NCI-H2107 treated with DMSO at 0.1 percent for 48 hours (cell line): Measurements from ENCODE around the gene ADGRB2.

ENCODE experiments used
- DNase-seq: peaks from one replicate; lab custom pipeline; 2025; ENCODE audit not compliant: unreplicated experiment; lab: John Stamatoyannopoulos, UW

The ADGRB2 gene

GRCh38 chr1:31765041-31765467, 914 bp upstream of the ADGRB2 start:
- DNase-seq: no peak

GRCh38 chr1:31763671-31764311, 349 bp downstream of the ADGRB2 start:
- DNase-seq: no peak

GRCh38 chr1:31762726-31763670, 1.1 kb downstream of the ADGRB2 start:
- peak; percentile 52 for DNase-seq

DNA sequence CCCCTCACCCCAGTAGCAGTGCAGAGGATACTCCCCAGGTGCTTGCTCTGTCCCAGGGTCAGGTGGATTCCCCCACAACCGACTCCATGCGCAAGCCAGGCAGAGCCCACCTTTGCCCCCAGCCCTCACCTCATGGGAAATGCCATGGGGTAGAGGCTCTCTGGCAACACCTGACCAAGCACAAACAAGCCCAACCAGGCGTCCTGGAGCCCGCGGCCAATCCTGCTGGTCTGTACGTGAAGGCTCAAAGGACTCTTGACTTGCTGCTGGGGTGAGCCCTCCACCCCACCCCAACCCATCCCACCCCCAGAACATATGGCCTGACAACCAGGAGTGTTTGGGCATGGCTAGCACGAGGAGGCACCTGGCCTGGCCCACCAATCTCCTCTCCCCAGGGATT, 1.8 kb downstream of the ADGRB2 start:
- no peak for DNase-seq

DNA sequence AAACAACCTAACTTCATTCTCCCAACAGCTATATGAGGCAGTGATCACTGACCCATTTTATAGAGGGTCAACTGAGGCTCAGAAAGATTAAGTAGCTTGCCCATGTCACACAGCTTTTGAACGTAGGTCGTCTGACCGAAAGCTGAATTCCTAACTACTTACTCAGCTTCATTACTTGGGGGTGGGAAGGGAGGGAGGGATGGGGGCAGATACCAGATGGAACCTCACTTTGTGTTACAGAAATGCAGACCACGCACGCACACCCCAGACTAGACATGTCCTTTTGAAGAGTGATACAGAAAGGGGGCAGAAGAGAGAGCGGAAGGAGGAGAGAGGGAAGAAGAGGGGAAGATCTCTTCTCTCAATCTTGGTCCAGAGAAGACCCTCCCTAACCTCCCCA, 2.3 kb downstream of the ADGRB2 start:
- no peak for DNase-seq

DNA sequence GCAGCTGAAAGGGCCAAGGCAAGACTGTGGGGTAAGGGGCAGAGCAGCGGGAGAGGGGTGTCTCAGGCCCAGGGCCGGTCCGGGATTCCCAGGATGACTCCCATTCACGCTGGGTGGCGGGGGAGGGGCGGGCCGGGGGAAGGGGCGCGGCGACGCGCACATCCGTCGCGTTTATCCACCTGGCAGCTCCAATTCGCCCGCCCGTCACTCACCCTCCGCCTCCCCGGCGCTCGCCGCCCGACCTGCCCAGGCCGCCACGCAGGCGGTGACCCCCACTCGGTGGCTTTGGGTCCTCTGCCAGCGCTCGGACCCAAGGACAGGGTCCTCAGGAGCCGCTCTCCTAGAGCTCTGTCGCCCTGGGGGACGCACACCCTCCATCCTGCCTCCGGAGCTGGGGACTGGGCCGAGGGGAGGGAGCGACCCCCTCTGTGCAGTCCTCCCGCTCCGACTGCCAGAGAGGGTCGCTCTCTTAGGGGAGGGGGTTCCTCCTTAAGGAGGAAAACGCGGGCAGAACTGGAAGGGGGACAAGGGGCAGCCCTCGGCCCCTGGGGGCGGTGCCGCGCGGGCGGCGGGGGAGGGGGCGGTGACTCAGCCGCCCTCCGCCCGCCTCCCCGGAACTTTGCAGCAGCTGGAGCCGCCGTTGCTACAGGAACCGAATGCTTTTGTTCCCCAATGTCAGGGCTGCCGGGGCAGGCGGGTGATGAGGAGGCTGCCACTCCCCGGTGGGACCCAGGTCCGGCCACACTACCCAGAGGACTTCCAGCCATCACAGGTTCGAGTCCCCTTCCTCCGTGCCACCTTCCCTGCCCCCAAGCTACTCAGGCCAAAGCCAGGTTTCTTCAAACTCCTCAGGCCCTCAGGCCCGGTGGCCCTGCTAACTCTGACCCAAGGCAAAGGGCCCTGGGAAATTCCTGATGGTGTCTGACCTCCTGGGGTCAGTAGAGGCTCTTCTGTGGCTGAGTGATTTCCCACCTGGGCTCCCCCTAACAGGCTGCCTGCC, 3.4 kb downstream of the ADGRB2 start:
- peak; percentile 62 for DNase-seq

DNA sequence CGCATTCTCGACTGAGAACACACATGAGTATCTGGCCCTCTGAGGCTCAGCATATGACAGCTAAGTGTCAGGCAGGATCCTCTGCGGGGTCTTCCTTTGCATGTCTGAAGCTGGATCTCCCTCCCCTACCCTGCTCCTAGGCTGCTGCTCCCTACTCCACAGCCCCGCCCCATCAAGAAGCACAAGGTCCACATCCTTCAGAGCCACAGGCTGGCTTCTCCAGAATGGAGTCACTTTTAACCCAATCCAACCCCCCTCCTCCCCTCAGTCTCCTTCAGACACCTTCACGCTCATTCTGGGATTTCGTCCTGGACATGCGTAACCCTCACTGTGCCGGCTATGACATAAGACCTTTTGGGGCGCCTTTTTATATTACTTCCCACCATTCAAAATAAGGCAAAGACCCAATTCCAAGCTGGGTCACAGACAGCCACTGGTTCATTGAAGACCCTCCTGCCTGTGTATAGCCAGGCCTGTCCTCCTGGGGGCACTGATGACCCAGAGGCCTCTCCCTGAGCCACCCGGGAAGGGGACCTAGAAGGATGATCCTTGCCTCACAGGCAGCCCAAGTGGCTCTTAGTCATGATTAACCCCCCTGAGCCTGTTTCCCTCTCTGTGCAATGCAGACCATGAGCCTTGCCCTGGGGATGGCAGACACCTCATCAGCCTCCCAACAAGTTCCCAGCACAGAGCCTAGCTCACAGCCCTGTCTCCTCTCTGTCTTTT, 4.7 kb downstream of the ADGRB2 start:
- no peak for DNase-seq

DNA sequence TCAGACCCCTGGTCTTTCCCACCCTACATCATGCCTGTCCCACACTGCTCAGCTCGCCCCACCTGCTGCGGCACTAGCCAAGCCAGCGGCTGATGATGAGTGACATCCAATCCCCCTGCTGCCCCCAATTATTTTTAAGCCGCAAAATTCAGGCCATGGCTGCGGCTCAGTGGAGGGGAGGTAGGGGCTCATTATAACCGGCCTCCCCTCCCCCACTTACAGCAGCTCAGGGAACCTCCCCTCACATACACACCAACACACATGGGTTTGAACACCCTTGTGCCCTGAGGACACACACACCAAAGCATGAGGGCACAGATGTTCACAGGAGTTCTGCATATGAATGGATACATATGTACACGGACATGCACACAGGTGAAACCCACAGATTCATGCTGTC, 5.3 kb downstream of the ADGRB2 start:
- DNase-seq: no peak

GRCh38 chr1:31757989-31758388, 6.2 kb downstream of the ADGRB2 start:
- no peak for DNase-seq

DNA sequence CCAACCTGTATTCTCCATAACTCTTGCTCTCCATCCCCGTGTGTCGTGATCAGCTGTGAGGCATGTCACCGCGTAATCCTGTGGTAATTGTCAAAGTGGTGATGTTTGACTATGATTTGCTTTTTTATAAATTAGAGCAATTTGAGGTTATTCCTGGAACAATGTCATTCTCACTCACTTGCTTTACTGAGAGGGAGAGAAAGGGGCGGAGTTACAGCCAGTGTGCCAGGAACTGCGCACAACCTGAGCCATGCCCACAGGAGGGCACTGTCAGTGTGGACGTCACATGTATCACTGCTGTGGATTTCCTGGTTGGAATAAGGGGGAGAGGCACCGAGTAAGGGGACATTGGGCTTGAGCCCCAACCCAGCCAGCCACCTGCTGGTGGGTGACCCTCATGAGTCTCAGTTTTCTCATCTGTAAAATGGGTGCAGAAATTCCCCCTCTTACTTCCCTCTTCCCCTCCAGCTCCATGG, 6.9 kb downstream of the ADGRB2 start:
- peak; percentile 28 for DNase-seq

DNA sequence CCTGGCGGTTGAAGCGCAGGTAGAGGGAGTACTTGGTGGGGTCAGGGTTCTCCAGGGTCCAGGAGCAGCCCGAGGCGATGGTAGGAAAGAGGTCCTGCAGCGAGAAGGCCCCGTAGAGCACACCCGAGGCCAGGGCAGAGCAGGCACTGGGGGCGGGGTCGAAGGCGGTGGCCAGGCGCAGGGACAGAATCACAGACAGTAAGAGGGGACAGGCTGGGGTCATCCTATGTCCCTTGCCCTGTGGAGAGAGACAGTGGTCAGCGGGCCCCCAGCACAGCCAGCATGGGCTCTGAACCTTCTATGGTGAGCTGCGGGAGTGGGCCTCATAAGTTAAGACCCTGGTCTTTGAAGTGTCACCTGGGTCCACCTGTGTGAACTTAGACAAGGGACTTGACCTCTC, 7.6 kb downstream of the ADGRB2 start:
- no peak for DNase-seq

DNA sequence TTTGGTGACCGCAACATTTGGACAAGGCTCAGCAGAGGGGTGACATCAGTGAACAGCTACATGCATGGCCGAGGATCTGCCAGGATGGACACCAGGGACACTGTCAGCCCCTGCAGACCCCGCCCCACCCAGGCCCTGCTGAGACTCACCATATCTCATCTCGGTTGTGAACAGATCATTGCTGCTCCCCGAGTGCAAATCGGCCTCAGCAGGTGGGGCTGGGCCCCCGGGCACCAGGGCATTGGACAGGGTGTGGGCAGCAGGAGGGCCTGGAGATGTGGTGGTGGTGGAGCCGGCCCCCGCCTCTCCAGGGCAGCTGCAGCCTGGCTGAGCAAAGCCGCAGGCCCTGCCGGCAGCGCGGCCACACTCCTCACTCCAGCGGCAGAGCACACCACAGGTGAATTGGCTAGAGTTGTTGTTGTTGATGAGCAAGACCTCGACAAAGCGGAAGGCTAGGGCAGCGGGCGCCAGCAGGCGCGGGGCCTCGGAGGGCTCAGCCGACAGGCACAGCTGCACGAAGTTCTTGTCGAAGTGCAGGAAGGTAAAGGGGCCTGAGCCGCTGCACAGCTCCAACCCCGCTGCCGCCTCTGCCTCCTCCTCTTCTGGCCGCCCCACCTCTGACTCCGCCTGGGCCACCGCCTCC, 8.2 kb downstream of the ADGRB2 start:
- no peak for DNase-seq

DNA sequence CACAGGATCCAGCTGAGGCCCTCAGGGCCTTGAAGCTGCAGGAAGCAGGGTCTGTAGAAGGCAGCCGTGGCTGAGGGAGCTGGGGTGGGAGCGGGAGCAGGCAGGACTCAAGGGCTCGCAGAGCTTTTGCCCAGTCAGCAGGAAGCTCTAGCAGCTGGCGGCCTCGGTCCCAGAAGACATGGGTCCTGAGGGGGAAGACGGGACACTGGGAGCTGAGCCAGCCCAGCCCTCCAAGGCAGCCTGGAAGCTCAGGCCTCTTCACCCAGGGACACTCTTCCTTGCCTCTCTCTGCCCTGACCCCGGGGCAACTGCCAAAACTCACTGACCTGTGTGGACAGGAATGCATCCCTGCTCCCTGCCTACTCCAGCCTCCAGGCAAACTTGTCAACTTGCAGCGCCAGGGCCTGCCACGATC, 8.9 kb downstream of the ADGRB2 start:
- DNase-seq: no peak

DNA sequence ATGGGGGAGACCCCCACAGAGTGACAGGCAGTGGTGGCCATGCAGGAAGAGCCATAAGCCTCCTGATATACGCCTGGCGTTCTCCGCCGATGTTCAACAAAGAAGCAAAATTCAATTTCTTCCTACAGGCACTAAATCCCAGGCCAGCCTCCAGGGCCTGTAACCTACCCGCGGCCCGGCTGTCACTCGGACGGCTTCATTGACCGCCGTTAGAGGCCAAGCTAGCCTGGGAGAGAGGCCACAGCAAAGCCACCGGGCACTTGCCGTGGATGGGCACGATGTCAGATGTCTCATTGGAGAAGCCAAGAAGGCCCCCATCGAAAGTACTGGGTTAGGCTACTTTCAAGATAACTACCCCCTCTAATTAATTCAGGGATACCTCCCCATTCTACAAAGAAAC, 9.7 kb downstream of the ADGRB2 start:
- DNase-seq: no peak

- DNase-seq: peak; percentile 74
These were observed 10.3 kb downstream of the ADGRB2 start for GRCh38 chr1:31753707-31754349.

DNA sequence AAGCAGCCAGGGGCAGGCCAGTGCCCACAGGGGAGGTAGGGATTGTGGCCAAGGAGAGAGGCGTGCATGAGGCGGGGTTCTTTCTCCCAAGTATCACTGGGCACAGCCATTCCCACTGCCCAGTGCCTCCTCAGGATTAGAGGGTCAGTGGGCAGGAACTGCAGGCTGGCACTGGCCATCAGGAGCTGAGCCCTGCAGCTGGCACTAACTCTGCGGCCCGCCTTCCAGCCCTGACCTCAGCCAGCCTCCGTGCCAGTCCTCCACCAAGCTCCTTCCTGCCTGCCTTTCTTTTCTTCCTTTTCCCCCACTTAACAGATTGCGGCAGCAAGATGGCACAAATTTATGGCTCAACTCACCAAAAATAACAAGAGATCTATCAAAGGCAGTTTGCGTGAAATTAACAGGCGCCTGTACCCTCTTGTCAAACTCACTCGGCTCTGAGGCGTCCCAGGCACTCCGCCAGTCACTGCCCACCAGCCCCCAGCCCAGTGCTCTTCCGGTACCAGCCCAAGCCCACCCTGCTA, 11.1 kb downstream of the ADGRB2 start:
- no peak for DNase-seq

- no peak for DNase-seq
These were observed 11.9 kb downstream of the ADGRB2 start for GRCh38 chr1:31752258-31752657.

- DNase-seq: no peak
These were observed 12.3 kb downstream of the ADGRB2 start for GRCh38 chr1:31751822-31752241.

- no peak for DNase-seq
These were observed 13.2 kb downstream of the ADGRB2 start for GRCh38 chr1:31750858-31751510.
